Tibial artery (tissue), 4 donors: ENCODE results near the gene GAPDH.

Experiments
- DNase-seq, 2 donors: peaks; one replicate each; pipeline ENCODE4 v3.0.0-alpha.2; 2019
- H3K27ac ChIP-seq, 2 donors: fragments of 200-600 bp; sonication (generic) in 1 of 2; 1 replicate in 1 of 2; 2 replicates in 1 of 2; pipeline ENCODE4 v1.5.1; 2018 to 2019; ENCODE audit warnings: mild to moderate bottlenecking in 1 of 2
- H3K27me3 ChIP-seq, 2 donors: fragments of 200-600 bp; sonication (generic) in 1 of 2; one replicate each; pipeline versions ENCODE4 v1.5.1 to v1.6.0; 2016 to 2019
- H3K36me3 ChIP-seq, 3 donors: fragments of 200-600 bp; sonication (generic) in 2 of 3; one replicate each; pipeline ENCODE4 v1.5.1; 2016 to 2019; ENCODE audit warnings: mild to moderate bottlenecking in 2 of 3
- H3K4me1 ChIP-seq, 4 donors: fragments of 200-600 bp; sonication (generic) in 2 of 4; 1 replicate in 3 of 4; 2 replicates in 1 of 4; pipeline ENCODE4 v1.5.1; 2016 to 2019
- H3K4me3 ChIP-seq, 2 donors: fragments of 200-600 bp; sonication (generic) in 1 of 2; 1 replicate in 1 of 2; 2 replicates in 1 of 2; pipeline ENCODE4 v1.5.1; 2018 to 2019; ENCODE audit warnings: mild to moderate bottlenecking in 2 of 2
- H3K9me3 ChIP-seq, 3 donors: fragments of 200-600 bp; sonication (generic) in 1 of 3; one replicate each; pipeline ENCODE4 v1.5.1; 2016 to 2019
- intact Hi-C: fragments of 100-400 bp; cut with DNase I; formaldehyde crosslinking; loops from one replicate; pipeline ENCODE4 v1.15.0; 2023; ENCODE audit warnings: low total_unique reads
- TF ChIP-seq, protein P1 (sequence below), 2 experiments: fragments of 200-600 bp in 1 of 2; fragments of 450-650 bp in 1 of 2; IDR thresholded peaks; one replicate each; pipeline ENCODE4 v1.5.1; 2017 to 2019; ENCODE audit warnings: antibody characterized with exemption in 2 of 2, mild to moderate bottlenecking in 1 of 2, moderate library complexity in 1 of 2

The GAPDH gene

DNA sequence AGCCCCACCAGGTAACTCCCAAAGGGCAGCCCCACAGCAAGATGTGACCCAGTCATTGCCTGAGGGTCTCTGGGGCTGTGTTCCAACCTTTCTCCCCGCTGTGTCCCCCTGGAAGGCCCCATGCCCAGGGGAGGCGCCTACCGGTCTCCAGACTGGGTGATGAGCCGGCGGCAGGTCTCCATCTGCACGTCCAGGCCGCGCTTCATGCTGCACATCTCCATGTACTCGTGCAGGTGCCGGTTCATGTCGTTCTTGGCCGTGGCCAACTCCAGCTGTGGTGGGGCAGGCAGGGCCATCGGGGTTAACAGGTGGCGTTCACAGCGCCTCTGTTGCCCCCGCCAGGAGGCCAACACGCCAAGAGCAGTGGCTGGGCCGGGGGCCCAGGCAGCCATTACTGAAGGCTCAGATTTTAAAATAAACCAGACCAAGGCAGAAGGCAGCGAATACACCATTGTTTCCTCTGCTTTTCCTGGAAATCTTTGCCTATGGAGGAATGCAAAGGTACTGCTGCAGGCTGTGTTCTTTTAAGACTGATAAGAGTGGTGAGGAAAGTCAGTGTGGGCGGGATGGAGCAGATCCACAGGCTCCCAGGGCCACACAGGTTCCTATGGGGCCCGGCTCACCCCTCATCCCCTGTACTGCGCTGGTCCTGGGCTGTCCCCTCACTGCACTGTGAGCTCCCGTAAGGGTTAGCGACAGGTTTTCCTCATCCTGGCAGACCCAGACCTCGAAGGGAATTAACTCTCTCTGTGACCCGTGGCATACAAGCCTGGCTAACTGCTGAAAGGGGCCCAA is 7.3 kb downstream of the GAPDH start:
- TF ChIP-seq, protein P1, sequence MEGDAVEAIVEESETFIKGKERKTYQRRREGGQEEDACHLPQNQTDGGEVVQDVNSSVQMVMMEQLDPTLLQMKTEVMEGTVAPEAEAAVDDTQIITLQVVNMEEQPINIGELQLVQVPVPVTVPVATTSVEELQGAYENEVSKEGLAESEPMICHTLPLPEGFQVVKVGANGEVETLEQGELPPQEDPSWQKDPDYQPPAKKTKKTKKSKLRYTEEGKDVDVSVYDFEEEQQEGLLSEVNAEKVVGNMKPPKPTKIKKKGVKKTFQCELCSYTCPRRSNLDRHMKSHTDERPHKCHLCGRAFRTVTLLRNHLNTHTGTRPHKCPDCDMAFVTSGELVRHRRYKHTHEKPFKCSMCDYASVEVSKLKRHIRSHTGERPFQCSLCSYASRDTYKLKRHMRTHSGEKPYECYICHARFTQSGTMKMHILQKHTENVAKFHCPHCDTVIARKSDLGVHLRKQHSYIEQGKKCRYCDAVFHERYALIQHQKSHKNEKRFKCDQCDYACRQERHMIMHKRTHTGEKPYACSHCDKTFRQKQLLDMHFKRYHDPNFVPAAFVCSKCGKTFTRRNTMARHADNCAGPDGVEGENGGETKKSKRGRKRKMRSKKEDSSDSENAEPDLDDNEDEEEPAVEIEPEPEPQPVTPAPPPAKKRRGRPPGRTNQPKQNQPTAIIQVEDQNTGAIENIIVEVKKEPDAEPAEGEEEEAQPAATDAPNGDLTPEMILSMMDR (IDR thresholded peaks at IDR 0.05): no peak
- Histone ChIP-seq H3K4me1 (peaks cover 0 to 35% (median 34%) of the 10 kb centered on the region in 4 donors), H3K4me3 (no peak overlapping the region), H3K36me3 (peaks cover 28 to 61% (median 39%) of the 10 kb centered on the region in 3 donors), H3K27ac (peak overlapping the region; percentile 68 to 76), H3K9me3 (no peaks in the 10 kb centered on the region), H3K27me3 (no peaks in the 10 kb centered on the region)
- DNase-seq: no peak
- intact Hi-C loops: loop anchor here (2.0 kb wide), 1 partner anchor 117 kb away; no protein-coding TSS in a partner anchor

DNA sequence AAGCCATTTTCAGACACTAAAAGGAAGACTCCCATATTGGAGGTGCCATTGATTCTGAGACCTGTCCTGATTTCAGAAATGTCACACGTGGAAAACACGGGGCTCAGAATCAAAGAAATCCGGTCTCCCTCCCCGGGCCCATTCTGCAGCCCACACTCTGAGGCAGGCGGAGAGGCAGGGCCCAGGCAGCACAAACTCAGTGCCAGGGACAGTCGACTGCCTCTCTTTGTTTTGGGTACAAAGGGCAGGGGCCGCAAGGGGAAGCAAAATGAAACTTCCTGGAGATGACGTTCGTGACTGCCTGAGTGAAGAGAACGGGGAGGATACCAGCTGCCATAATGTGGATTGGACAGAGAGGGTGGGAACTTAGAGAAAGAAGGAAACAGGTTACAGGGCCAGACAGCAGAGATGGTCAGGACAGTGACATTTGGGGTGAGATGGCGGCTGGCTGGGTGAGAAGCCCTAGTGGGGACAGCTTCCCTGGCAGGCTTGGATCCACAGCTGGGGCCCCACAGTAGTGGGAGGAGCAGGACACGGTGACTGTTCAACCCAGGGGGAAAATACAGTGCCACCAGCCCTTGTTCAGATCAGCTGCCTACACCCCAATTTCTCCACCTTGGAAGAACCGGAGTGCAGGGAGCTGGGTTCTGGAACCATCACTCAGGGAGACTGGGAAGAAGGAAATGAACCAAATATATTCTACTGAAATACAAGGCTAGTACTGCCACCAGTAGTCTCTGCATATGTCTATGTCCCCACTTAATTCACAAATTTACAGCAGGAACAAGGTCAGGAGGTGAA is 8.1 kb downstream of the GAPDH start:
- Histone ChIP-seq H3K4me1 (peaks cover 0 to 27% (median 26%) of the 10 kb centered on the region in 4 donors), H3K27me3 (no peaks in the 10 kb centered on the region), H3K4me3 (no peak overlapping the region), H3K27ac (peak overlapping the region; percentile 68 to 76), H3K9me3 (no peaks in the 10 kb centered on the region), H3K36me3 (peaks cover 28 to 61% (median 39%) of the 10 kb centered on the region in 3 donors)
- DNase-seq: no peak
- TF ChIP-seq, protein P1 (IDR thresholded peaks at IDR 0.05): no peak
- intact Hi-C loops: loop anchor here (2.0 kb wide), 1 partner anchor 118 kb away; no protein-coding TSS in a partner anchor

DNA sequence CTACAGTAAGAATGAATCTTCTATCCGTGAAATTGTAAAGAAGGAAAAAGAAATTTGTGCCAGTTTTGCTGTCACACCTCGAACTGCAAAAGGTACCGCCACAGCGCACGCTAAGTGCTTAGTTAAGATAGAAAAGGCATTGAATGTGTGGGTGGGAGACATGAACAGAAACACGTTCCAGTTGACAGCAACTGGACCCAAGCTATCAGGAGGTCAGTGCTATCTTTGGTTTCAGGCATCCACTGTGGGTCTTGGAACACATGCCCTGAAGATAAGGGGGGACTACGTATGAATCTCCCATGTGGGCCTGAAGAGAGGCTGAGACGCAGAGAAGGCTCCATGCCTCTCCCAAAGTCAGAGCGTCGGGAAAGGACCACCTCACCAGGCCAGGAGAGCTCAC is 11.7 kb downstream of the GAPDH start:
- intact Hi-C loops: no loop called here
- Histone ChIP-seq H3K4me1 (peaks cover 0 to 44% (median 34%) of the 10 kb centered on the region in 4 donors), H3K27me3 (no peaks in the 10 kb centered on the region), H3K36me3 (peaks cover 35 to 54% (median 47%) of the 10 kb centered on the region in 3 donors), H3K9me3 (no peaks in the 10 kb centered on the region), H3K27ac (no peak overlapping the region), H3K4me3 (no peak overlapping the region)
- DNase-seq: no peak
- TF ChIP-seq, protein P1 (IDR thresholded peaks at IDR 0.05): no peak

DNA sequence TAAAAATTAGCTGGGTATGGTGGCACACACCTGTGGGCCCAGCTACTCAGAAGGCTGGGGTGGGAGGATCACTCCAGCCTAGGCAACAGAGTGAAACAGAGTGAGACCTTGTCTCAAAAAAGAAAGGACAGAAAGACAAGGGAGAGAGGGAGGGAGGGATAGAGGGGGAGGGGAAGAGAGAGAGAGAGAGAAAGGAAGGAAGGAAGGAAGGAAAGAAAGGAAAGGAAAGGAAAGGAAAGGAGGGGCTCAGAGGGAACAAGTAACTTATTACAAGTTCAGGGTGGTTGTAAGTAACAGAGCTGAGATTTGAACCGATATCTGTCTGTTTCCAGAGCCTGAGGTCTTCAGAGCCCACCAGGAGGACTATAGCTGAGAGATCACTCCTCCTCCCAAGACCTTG is 13.2 kb downstream of the GAPDH start:
- Histone ChIP-seq H3K4me3 (no peak overlapping the region), H3K27ac (peak overlapping the region; percentile 88 to 92), H3K9me3 (no peaks in the 10 kb centered on the region), H3K4me1 (peaks cover 0 to 54% (median 43%) of the 10 kb centered on the region in 4 donors), H3K27me3 (no peaks in the 10 kb centered on the region), H3K36me3 (peaks cover 35 to 54% (median 47%) of the 10 kb centered on the region in 3 donors)
- DNase-seq: no peak
- TF ChIP-seq, protein P1 (IDR thresholded peaks at IDR 0.05): no peak
- intact Hi-C loops: no loop called here

DNA sequence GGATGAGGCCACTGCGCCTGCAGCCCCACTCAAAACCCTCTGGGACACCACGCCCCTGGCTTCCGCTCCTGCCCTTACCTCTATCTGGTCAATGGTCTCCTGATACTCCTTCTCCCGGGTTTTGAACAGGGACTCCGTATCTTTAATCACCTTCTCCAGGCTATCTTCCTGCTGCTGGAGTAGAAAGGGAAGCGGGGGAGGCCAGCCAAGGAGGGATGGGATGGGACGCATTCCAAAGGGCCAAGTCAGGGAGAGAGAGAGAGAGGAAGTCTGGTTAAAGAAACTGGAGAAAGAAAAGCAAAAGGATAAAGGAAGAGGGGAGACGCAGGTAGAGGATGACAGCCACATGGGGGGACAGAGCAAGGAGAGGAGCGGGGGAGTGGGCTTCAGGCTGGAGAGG is 13.7 kb downstream of the GAPDH start:
- no peak for DNase-seq
- Histone ChIP-seq H3K27ac (peak overlapping the region; percentile 88 to 92), H3K4me1 (peaks cover 0 to 58% (median 48%) of the 10 kb centered on the region in 4 donors), H3K9me3 (no peaks in the 10 kb centered on the region), H3K27me3 (no peaks in the 10 kb centered on the region), H3K36me3 (peaks cover 35 to 54% (median 47%) of the 10 kb centered on the region in 3 donors), H3K4me3 (no peak overlapping the region)
- TF ChIP-seq, protein P1 (IDR thresholded peaks at IDR 0.05): no peak
- intact Hi-C loops: no loop called here
